ENCODE data around the gene CHRNA4.
"Not testable (repeated sequence)": the region's sequence is repeated elsewhere in the genome, so short reads cannot be mapped to it uniquely, and the experiment has no call there.

The CHRNA4 gene

DNA sequence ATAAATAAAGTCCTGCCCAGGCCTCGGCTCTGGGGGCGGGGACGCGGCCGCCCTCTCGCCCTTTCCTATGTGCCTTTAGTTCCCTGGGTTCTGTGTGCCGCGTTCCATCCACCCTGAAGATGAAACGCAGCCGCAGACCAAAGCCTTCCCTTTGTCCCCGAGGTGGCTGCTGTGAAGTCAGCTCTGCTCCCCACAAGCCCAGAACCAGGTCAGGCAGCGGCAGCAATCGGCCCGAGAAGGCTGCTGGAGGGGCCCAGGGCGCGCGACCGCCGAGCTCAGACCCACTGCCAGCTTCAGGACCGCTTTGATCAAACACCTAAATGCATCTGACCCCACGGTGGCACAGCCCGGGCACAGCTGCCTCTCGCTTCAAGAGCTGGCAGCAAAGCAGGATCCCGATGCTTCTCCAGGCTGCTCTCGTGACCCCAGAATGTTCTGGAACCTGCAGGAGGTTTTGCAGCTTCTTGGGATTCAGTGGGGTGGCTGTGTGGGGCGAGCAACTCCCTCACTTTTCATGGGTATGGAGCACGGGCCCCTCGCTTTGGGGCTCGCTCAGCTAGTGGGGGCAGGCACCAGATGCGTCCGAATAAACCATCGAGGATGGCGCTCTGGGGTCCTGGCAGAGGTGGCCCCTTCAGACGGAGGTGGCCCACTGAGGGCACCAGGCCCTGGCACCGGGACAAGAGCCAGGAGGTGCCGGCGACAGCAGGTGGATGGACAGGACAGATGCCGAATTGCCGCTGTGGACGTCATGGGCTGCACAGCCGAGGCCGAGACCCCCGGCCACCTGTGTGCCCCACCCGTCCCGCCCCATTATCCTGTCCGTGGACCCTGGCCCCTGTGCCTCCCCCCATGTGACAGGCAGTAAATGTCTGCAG lies 13.0 kb downstream of the CHRNA4 start:
- no peak for DNase-seq

- DNase-seq = no peak
These were observed 13.9 kb downstream of the CHRNA4 start for GRCh38 chr20:63347081-63347741.

DNA sequence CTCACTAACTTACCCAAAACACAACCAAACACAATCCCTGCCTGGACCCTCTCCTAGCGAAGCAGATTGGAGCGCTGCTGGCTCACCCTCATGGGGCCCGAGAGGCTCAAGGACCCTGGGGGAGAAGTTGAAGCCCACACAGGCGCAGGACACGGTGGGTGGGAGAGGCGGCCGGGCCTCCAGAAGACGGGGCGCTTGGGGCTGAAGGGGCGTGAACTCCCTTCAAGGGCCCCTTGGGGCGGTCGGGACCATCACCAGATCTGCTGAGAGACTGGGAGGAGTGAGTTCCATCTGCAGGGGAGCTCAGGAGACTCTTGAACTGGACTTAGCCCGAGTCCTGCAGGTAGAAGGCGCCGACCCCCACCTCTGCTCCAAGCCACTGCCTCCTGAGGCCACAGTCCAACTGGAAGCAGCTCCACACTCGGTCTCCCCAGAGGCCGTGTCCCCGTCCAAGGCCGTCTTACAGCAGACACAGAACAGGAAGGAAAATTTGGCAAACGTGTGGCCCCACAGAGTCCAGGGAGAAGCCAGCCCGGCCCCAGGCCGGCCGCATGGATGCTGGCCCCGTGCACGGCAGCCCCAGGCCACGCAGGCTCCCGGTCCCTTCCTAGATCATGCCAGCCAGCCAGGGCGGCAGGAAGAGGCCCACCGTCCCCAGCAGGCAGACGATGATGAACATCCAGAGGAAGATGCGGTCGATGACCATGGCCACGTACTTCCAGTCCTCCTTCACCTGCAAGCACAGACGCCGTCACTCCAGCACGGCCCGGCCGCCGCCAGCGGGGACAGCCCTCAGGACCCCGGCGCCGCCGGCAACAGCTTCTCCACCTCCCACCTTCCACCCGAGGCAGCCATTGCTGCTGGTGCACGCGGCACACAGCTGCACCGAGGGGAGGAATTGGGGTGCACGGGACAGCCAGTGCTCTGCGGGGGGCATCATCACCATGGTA lies 14.7 kb downstream of the CHRNA4 start:
- DNase-seq = no peak

DNA sequence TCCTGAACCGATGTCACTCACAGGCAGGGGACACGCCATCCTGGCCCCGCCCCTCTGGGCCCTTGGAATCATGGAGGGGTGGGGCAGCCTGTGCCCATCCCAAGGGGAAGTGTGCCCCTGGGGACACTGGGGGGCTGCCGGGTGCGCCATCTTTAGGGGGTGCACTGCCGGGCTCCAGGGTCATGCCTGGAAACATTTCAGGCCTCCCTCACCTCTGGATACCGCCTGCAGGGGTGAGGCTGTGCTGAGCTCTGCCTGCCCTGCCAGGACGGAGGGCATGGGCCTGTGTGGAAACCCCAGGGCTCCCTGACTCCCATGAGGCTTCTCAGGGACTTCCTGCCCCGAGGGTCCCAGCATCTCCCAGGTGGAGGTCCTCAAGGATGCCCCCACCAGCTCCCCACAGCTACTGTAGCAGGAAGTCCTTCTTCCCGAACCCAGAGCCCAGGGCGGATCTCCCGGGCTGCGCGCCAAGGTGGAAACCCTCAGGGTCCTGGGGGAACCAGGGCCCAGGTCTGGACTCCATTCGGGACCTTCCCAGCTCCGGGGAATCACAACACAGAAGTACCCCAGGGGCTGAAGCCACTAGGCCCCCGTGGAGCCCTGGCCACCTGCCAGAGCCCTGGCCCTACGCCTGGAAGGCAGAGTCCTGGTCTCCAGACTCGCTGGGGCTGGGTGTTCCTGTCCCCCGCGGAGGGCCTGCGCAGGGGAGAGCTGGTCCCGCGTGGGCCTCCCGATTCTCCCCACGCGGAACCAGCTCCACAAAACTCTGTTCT lies 15.6 kb downstream of the CHRNA4 start:
- DNase-seq = no peak

DNA sequence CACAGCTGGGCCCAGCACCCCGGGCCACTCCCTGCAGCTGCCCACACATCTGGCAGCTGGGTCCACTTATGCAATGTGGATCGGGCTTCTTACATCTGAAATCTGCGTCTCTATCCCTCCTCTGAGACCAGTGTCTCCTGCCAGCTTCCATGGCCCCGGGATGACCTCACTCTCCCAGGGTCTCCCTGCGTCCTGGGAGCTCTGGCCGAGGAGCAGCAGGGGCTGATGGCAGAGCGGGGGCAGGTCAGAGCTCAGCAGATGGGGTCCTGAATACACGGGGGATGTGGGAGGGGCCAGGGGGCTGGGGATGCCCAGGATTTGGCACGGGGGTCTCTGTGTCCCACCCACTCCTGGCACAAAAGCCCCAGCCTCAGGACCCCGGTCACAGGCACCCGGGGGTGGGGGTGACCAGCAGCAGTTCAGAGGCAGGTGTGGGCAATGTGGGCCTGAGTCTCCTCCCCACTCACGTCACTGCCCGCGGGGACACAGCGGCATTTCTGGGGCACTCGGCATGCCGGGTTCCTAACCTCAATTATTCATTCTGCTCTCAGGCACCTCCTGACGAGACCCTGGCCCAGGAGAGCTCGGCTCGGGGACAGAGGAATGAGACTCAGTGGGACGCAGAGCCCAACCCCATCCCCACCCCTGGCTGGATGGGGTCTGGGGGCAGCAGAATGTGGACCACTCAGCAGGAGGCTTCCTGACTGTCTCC lies 16.4 kb downstream of the CHRNA4 start:
- DNase-seq = no peak

DNA sequence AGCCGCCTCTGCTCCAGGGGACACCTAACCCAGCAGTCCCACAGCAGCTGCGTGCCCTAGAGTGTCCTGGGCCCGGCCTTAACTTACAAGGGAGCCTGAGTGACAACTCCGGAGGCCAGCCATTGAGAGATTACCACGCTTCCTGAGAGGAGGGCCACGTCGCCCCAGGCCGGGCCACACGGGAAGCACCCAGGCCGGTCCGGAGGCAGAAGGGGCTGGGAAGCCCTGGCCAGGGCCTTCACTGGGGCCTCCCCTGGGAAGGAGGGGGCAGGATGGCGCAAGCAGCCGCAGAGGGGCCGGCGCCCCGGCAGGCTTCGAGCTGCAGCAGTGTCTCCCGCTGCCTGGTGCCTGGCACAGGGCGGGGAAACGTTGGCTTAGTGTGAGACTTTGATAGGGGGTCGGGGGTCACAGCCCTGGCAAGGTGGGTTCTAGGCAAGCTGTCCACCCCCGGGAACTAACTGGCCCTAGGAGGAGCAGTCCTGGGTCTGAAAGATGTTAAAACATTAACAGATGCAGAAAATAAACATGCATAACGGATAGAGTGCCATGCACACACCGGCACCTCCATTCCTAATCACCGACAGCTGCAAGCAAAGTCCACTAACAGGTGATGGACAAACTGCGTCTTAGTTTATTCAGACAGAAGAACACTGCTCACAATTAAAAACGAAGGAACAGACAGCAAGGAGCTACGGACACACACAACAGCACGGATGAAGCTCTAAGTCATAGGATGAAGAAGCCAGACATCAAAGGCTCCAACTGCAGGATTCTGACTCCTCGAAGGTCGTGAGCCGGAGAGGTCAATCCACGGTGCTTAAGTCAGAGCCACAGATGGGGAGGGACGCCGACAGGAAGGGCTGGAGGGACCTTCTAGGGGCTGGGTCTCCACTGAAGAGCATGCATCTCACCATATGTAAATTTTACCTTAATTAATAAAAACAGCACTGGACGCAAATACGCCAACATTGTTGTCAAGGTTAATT lies 17.4 kb downstream of the CHRNA4 start:
- no peak for DNase-seq

DNA sequence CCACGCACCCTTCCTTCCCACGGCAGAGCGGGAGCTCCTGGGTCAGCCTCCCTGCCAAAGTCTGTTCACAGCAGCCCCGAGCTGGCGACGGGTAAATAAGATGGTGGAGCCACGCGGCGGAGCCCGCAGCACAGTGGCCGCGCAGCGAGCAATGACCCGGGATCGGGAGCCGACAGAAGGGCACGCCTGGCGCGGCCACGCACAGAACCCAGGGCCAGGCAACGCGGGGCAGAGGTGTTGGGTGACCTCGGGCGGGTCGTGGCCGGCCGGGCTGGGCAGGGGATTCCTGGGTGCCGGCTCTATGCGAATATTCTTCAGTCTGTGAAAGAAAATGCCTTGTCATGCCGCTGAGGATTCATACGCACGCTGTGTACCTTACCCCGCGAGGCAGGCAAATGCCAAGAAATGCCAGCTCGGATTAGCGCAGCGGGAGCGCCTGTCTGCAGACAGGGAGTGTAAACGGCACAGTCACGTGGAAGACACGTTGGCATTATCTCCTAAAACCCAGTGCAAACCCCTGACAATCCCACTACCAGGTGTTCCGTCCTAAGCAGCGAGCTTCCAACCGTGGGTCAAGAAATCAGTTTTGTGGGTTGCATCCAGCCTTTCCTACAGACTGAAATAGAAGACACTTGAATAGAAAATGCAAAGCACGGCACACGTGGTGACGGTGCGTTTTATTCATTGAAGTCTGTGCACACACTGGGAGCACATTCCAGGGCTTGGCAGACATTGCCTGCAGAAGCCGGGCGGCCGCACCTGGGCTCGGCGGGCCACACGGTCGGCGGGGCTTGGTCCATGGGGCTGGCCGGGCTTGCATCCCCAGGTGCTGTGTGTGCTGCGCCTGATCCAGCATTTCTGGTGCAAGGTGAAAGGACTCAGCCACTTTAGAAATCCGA lies 18.3 kb downstream of the CHRNA4 start:
- DNase-seq = no peak

- not testable (repeated sequence) for DNase-seq
These were observed 20.9 kb downstream of the CHRNA4 start for GRCh38 chr20:63340158-63340688.

GRCh38 chr20:63339154-63340094 lies 21.7 kb downstream of the CHRNA4 start:
- DNase-seq = not testable (repeated sequence)

DNA sequence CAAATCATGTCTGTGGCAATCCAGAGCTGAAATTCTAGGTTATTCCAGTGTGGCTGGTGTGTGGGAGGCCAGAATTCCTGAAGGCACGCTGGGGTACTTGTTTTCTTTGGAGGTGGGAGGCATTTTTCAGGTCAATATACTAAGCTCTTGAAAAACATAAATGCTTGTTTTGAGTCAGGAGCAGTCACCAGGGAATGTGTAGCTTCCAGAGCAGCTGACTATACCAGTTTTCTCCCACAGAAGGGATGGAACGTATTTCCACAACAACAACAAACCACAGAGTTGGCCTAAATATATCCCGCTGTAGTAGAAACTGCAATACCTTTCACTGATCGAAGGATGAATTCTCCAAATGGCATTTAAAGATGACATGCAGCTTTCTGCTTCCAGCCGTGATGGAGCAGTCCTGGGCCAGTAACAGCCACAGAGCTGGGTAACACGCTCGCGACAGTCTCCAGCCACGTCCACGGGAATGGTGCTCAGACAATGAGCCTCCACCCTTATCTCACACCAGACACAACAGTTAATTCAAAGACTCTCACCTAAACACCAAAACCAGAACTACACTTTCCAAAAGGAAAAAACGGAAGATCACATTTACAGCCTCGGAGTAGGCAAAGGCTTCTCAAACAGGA lies 23.2 kb downstream of the CHRNA4 start:
- DNase-seq = no peak

DNA sequence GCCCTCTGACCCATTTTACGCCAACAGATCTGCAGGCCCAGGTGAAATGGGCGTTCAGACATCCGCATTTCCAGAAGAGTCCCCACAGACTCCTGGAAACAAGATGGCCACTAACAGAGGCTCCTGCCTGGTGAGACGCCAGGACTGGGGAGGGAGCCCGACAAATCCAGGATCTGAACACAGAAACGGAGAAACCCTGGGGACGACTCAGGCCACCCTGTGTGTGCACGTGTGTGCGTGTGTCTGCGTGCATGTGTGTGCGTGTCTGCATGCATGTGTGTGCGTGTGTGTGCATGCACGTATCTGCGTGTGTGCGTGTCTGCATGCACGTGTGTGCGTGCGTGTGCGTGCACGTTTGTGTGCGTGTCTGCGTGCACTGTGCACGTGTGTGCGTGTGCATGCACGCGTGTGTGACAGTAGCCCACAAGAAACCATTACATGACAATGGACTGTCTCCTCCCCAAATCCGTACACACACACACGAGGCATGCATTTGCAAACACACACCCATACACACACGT lies 24.9 kb downstream of the CHRNA4 start:
- no peak for DNase-seq

- no peak for DNase-seq
These were observed 25.4 kb downstream of the CHRNA4 start for GRCh38 chr20:63335711-63336110.

DNA sequence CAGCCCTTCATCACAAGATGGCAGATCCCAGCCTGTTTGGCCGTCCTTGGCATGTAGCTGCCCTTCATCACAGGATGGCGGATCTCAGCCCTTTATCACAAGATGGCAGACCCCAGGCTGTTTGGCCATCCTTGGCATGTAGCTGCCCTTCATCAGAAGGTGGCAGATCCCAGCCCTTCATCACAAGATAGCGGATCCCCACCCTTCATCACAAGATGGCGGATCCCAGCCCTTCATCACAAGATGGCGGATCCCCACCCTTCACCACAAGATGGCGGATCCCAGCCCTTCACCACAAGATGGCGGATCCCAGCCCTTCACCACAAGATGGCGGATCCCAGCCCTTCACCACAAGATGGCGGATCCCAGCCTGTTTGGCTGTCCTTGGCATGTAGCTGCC lies 26.1 kb downstream of the CHRNA4 start:
- DNase-seq = not testable (repeated sequence)

GRCh38 chr20:63334356-63334755 lies 26.8 kb downstream of the CHRNA4 start:
- no peak for DNase-seq

DNA sequence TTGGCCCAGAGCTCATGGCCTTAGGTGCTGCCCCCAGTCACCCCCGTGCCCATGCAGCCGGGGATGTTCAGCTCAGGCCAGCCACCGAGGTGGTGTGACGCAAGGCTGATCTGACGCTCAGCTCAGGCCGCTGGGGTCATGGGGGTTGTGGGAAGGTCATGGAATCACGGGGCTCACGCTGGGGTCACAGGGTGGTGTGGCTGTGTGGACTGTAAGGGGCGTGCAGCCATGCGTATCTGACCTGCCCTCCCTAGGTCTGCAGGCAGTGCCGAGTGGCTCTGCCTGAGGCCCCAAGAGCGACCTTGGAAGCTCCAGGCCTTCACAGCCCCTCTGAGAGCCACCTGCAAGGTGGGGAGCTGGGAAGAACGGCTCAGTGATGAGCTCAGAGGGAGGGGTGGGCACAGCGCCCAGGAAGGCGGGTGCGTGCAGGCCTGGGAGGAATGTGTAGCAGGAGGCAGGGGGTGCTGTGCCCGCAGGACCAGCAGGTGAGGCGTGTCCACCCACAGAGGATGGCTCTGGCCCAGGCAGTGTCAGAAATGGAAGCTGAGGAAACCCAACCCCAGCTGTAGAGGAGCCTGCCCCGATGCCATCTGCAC lies 27.8 kb downstream of the CHRNA4 start:
- no peak for DNase-seq

- no peak for DNase-seq
These were observed 28.5 kb downstream of the CHRNA4 start for GRCh38 chr20:63332488-63333240.

All from stimulated activated naive CD4-positive, alpha-beta T cell treated with Interleukin-2 at 50 U/mL for 16 hours (primary cell).